HTR-8/SVneo (cell line): ENCODE results near the gene TMPRSS15.
A peak's percentile ranks its signal among the peaks of the same experiment; 100 is the strongest.

Experiments
- DNase-seq: peaks from one replicate; pipeline ENCODE4 v3.0.0; 2011; ENCODE audit warnings: low spot score, mixed read lengths; ENCODE audit not compliant: insufficient read length
- FAIRE-seq: peaks from 2 replicates; lab custom pipeline; 2011; peaks lifted over from hg19 to GRCh38; lab: Jason Lieb, UNC

TMPRSS15 gene

GRCh38 chr21:18354947-18355346, 48.6 kb downstream of the TMPRSS15 start:
- DNase-seq = no peak
- no peak for FAIRE-seq

GRCh38 chr21:18350216-18350615, 53.4 kb downstream of the TMPRSS15 start:
- FAIRE-seq (no peak), DNase-seq (peak; percentile 10)

- FAIRE-seq (no peak), DNase-seq (no peak)
These were observed 54.1 kb downstream of the TMPRSS15 start for GRCh38 chr21:18349468-18349867.

- FAIRE-seq (no peak), DNase-seq (no peak)
These were observed 63.1 kb downstream of the TMPRSS15 start for GRCh38 chr21:18340387-18340942.

- FAIRE-seq (no peak), DNase-seq (no peak)
These were observed 67.8 kb downstream of the TMPRSS15 start for GRCh38 chr21:18335651-18336236.

- DNase-seq (no peak), FAIRE-seq (no peak)
These were observed 69.5 kb downstream of the TMPRSS15 start for GRCh38 chr21:18334066-18334465.

GRCh38 chr21:18318156-18318555, 85.4 kb downstream of the TMPRSS15 start:
- FAIRE-seq = no peak
- no peak for DNase-seq

GRCh38 chr21:18298228-18298627, 105.4 kb downstream of the TMPRSS15 start:
- DNase-seq (no peak), FAIRE-seq (no peak)

- FAIRE-seq = no peak
- no peak for DNase-seq
These were observed 109.5 kb downstream of the TMPRSS15 start for GRCh38 chr21:18294100-18294499.

- no peak for DNase-seq
- no peak for FAIRE-seq
These were observed 113.7 kb downstream of the TMPRSS15 start for GRCh38 chr21:18289876-18290275.

- FAIRE-seq (no peak), DNase-seq (no peak)
These were observed 118.2 kb downstream of the TMPRSS15 start for GRCh38 chr21:18285379-18285778.

- FAIRE-seq = no peak
- no peak for DNase-seq
These were observed 127.8 kb downstream of the TMPRSS15 start for GRCh38 chr21:18275781-18276180.

GRCh38 chr21:18274370-18274769, 129.2 kb downstream of the TMPRSS15 start:
- no peak for FAIRE-seq
- no peak for DNase-seq

GRCh38 chr21:18273400-18273799, 130.2 kb downstream of the TMPRSS15 start:
- FAIRE-seq (no peak), DNase-seq (no peak)

GRCh38 chr21:18269856-18270255, 133.7 kb downstream of the TMPRSS15 start:
- DNase-seq (no peak), FAIRE-seq (no peak)

- FAIRE-seq (no peak), DNase-seq (no peak)
These were observed 134.7 kb downstream of the TMPRSS15 start for GRCh38 chr21:18268906-18269305.

- FAIRE-seq (no peak), DNase-seq (no peak)
These were observed 136.1 kb downstream of the TMPRSS15 start for GRCh38 chr21:18267496-18267895.

- DNase-seq (no peak), FAIRE-seq (no peak)
These were observed 137.6 kb downstream of the TMPRSS15 start for GRCh38 chr21:18265944-18266343.

- DNase-seq (no peak), FAIRE-seq (no peak)
These were observed 149.8 kb downstream of the TMPRSS15 start for GRCh38 chr21:18253799-18254198.

GRCh38 chr21:18253221-18253620, 150.4 kb downstream of the TMPRSS15 start:
- FAIRE-seq (no peak), DNase-seq (no peak)

- DNase-seq (no peak), FAIRE-seq (no peak)
These were observed 150.9 kb downstream of the TMPRSS15 start for GRCh38 chr21:18252680-18253079.

- DNase-seq (no peak), FAIRE-seq (no peak)
These were observed 151.3 kb downstream of the TMPRSS15 start for GRCh38 chr21:18252256-18252655.
